PFSK-1 (cell line): ENCODE measurements around the gene NBL1.

Source experiments
- FOXP2 ChIP-seq: optimal IDR thresholded peaks from 2 replicates; pipeline ENCODE3; 2011; ENCODE audit warnings: borderline replicate concordance, control low read depth, inconsistent platforms; ENCODE audit not compliant: insufficient read depth; ENCODE audit errors: extremely low read length, extremely low read depth
- POLR2AphosphoS5 ChIP-seq: IDR thresholded peaks from 2 replicates; pipeline ENCODE4 v1.6.1; 2012; ENCODE audit warnings: low read depth, mild to moderate bottlenecking, control low read depth, low read length, moderate library complexity
- SIN3A ChIP-seq: IDR thresholded peaks from 2 replicates; pipeline ENCODE4 v1.6.1; 2012; ENCODE audit warnings: mild to moderate bottlenecking, low read length, moderate library complexity, borderline replicate concordance; ENCODE audit not compliant: insufficient read depth
- TAF1 ChIP-seq: IDR thresholded peaks from 2 replicates; pipeline ENCODE4 v1.6.1; 2012; ENCODE audit warnings: low read length, control low read depth, borderline replicate concordance; ENCODE audit not compliant: insufficient read depth
- TF ChIP-seq, protein P1 (sequence below), 2 experiments: IDR thresholded peaks; 2 replicates each; pipeline versions ENCODE4 v1.6.1 to v1.8.0; 2011 to 2012; ENCODE audit warnings: low read depth in 2 of 2, low read length in 2 of 2, control low read depth in 1 of 2, inconsistent platforms in 1 of 2, mild to moderate bottlenecking in 1 of 2, moderate library complexity in 1 of 2; ENCODE audit not compliant: insufficient read depth in 1 of 2

The NBL1 gene

DNA sequence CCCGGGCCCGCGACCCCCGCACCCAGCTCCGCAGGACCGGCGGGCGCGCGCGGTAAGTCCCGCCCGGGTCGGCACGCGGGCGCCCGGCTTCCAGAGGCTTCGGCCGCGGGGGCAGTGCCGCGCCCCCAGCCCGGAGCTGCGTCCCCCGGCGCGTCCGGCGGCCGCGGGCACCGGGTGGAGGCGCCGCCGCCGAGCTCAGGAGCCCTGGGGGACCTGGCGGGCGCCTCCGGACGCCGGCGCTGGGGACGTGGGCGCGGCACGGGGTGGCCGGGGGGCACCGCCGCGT is 227 bp downstream of the NBL1 start:
- TF ChIP-seq FOXP2, result no peak
- TF ChIP-seq TAF1, result no peak
- TF ChIP-seq POLR2AphosphoS5, result no peak
- TF ChIP-seq, protein P1, sequence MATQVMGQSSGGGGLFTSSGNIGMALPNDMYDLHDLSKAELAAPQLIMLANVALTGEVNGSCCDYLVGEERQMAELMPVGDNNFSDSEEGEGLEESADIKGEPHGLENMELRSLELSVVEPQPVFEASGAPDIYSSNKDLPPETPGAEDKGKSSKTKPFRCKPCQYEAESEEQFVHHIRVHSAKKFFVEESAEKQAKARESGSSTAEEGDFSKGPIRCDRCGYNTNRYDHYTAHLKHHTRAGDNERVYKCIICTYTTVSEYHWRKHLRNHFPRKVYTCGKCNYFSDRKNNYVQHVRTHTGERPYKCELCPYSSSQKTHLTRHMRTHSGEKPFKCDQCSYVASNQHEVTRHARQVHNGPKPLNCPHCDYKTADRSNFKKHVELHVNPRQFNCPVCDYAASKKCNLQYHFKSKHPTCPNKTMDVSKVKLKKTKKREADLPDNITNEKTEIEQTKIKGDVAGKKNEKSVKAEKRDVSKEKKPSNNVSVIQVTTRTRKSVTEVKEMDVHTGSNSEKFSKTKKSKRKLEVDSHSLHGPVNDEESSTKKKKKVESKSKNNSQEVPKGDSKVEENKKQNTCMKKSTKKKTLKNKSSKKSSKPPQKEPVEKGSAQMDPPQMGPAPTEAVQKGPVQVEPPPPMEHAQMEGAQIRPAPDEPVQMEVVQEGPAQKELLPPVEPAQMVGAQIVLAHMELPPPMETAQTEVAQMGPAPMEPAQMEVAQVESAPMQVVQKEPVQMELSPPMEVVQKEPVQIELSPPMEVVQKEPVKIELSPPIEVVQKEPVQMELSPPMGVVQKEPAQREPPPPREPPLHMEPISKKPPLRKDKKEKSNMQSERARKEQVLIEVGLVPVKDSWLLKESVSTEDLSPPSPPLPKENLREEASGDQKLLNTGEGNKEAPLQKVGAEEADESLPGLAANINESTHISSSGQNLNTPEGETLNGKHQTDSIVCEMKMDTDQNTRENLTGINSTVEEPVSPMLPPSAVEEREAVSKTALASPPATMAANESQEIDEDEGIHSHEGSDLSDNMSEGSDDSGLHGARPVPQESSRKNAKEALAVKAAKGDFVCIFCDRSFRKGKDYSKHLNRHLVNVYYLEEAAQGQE (IDR thresholded peaks at IDR 0.05; ENCODE audit: insufficient read depth in 1 of 2, low read depth in 2 of 2, low read length in 2 of 2), result no peak
- TF ChIP-seq SIN3A, result no peak

DNA sequence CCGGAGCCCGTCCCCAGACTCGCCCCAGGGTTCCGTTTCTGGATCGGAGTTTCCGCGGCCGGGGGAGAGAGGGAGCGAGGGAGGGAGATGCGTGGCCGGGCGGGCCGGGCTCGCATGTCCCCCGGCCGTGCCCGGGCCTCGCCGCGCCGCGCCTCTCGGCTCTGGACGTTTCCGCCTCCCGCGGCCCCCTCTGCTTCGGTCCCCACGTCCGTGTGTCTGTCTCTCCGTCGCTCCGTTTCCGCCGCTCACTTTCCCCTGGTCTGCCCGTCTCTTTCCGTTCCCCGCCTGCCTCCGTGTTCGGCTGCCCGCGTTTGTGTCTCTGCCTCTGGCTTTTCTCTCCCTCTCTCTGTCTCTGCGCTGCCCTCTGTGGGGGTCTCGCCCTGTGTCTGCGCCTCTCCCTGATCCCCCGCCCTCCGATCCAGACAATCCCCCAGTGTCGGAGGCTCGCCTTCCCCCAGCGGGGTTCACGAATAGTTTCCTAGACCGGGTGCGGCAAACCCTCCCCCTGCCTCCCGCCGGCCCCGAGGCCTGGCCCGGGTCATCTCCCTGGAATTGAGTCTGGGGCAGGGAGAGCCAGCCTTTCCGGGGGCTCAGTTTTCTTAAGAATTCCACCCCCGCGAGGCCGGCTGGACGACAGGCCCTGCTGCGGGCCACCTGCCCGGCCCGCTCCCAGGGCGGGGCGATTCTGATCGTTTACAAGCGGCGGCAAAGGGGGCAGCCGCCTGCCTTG is 735 bp downstream of the NBL1 start:
- TF ChIP-seq, protein P1 (IDR thresholded peaks at IDR 0.05; ENCODE audit: insufficient read depth in 1 of 2, low read depth in 2 of 2, low read length in 2 of 2), result no peak
- TF ChIP-seq POLR2AphosphoS5 (no peak), SIN3A (no peak), TAF1 (no peak), FOXP2 (no peak)

DNA sequence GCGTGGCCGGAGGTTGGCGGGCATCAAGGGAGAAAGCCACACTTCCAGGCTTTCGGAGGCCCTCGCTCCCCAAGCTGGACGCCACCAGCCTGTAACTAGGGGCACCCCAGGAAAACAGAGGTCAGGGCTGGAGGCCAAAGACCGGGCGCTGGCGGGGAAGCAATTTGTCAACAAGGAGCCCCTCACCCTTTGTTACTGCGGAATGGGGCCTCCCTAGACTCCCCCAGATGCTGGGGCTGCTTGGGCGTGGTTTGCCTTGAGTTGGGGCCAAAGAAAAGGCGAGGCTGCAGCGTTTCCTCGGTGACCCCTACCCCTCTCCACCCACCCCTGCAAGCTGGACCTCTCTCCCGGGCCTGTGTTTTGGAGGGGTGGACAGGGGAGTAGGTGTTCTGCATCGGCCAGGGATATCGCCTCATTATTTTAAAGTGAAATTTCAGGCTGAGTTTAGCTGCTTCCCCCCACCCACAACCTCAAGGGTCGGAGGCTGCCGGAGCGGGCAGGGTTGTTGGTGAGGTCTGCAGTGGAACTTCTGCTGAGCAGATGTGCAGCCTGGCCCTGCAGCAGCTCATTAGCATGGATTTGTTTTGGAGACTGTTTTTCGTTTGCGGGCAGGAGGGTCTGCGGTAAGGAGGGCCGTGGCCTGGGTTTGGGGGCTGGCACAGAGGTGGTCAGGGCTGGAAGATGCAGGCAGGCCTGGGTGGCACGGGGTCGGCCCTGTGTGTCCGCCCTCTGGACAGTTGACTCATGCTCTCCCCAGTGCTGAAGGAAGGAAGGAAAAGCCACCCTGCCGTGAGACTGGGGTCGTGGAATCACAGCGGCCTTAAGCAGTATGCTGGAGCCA is 1.5 kb downstream of the NBL1 start:
- TF ChIP-seq TAF1, result no peak

DNA sequence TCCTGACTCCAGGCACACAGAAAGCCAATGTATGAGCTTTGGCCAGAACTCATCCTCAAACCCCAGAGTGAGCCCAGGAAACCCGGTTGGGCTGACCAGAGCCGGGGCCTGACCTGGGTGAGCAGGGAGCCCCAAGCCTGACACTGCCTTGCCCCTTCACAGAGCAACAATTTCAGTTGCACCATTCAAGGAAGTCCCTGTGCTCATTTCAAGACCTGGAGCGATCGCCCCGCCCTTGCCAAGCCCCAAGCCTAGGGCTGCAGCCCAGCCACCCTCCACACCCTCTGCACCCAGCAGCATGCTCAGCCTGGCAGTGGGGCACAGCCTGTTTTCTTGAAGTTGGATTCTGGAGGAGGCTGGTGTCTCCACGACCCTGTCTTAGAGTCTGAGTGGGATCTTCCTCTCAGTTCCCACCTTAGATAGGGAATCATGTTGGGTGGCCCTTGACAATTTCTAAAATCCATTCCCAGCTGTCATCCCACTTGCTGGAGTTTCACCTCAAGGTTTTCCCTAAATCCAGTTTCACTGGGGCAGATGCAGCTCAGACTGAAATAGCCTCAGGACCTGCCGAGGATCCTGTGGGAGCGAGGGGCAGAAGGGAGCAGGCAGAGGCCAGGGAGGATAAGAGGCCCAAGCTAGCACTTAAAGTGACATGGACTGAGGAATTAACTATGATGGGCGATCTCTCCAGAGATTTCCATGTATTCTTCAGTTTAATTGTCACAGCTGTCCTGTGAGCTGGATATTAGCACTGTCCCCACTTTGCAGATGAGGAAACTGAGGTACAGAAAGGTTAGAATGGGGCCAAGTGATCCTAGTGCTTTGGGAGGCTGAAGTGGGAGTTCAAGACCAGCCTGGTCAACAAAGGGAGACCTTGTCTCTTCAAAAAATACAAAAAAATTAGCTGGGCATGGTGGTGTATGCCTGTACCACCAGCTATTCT is 2.5 kb downstream of the NBL1 start:
- TF ChIP-seq, protein P1 (IDR thresholded peaks at IDR 0.05; ENCODE audit: insufficient read depth in 1 of 2, low read depth in 2 of 2, low read length in 2 of 2), result no peak
- TF ChIP-seq FOXP2 (no peak), SIN3A (no peak), POLR2AphosphoS5 (no peak), TAF1 (no peak)

DNA sequence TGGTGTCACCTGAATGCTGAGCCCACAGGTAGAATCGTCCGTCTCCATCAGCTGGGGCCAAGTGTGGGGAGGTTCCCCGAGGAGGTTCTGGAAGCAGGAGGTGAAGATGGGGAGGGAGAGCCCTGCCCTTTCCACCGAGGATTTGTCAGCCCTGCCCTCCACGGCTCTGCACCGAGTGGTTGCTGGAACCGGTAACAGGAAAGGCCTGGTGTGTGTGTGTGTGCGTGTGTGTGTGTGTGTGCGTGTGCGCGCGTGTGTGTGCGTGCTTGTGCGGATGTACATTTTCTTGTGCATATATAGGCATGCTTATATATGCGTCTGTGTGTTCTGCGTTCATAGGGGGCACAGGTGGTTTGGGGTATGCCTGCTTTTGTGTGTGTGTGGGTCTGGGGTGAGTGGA is 3.5 kb downstream of the NBL1 start:
- TF ChIP-seq SIN3A (no peak), FOXP2 (no peak), TAF1 (no peak)
- TF ChIP-seq, protein P1 (IDR thresholded peaks at IDR 0.05; ENCODE audit: insufficient read depth in 1 of 2, low read depth in 2 of 2, low read length in 2 of 2), result no peak
